HG02678 (cell line): ENCODE measurements around the gene THSD4.

Source experiments
- ATAC-seq: cut with Tn5 transposase; IDR thresholded peaks from one replicate; pipeline ENCODE4 v1.9.1; 2021; ENCODE audit warnings: mild to moderate bottlenecking, moderate library complexity; ENCODE audit not compliant: unreplicated experiment

THSD4 gene

GRCh38 chr15:71341811-71342550 is 226.7 kb downstream of the THSD4 start:
- no peak for ATAC-seq

DNA sequence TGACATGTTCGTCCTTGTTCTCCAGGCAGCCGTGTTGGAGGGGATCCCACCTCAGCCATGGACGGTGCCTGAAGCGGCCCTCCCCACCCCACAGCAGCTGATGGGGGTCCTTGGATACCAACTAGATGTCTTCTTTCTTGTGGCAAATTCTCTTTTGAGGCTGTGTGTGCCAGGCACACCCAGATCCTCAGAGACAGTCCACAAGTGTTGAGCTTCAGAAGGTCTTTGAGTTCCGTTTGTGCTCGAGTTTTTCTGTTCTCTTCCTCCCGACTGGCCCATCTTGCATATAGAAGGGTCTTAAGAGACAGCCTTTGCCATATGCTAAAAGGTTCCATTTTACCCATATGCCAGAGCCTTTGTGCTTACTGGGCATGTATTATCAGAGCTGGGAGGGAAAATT is 227.4 kb downstream of the THSD4 start:
- ATAC-seq = no peak

DNA sequence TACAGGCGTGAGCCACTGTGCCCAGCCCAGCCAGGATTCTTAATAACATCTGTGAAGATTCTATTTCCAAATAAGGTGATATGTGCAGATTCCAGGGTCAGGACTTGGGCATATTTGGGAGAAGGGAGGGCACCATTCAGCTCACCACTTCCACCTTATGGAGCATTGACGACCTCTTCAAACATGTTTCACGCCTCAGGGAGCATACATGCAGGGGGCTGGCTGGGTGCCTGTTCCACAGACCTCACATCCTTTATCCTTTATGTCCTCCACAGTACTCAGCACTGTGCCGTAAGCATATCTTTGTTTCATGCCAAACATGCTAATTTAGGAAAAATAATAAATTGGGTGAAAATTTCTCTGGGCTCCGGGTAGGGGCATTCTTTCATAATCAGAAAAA is 229.0 kb downstream of the THSD4 start:
- no peak for ATAC-seq

GRCh38 chr15:71345186-71345585 is 229.9 kb downstream of the THSD4 start:
- ATAC-seq = no peak

DNA sequence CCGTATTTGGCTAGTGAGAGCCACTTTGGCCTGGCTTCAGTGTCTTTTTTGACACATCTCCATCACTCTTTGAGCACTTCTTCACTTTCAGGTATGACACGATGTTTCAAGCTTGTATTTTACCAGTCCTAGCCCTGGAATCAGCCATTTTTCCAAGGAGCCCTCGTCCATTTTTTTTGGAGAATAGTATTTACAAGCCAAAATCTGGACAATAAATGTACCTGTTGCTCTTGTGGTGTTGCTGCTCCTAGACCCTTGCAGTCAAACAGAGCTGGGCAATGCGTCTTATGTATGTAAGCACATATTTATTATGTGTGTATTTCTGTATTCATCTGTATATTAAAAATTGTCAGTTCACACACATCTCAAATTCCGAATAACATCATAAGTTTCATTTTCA is 231.2 kb downstream of the THSD4 start:
- ATAC-seq = no peak

GRCh38 chr15:71348597-71348996 is 233.3 kb downstream of the THSD4 start:
- no peak for ATAC-seq

DNA sequence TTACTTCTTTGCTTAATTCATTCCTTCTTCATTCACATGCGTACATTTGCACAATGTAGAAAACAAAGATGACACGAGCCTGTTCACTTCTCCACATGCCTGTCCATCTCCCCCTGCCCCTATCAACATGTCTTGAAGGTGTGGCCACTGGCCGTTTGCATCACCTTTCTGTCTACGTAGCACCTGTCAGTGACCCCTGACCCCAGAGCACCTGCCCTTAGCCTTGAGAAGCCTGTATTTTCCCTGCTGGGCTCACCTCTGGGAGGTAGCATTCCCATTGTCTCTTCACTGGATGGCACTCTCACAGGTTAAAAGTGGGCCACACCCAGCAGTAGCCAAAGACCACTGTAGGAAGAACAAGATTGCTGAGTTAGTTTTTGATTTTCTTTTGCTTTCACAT is 234.1 kb downstream of the THSD4 start:
- ATAC-seq = no peak

- no peak for ATAC-seq
Measured at GRCh38 chr15:71349736-71350526, 234.7 kb downstream of the THSD4 start.

DNA sequence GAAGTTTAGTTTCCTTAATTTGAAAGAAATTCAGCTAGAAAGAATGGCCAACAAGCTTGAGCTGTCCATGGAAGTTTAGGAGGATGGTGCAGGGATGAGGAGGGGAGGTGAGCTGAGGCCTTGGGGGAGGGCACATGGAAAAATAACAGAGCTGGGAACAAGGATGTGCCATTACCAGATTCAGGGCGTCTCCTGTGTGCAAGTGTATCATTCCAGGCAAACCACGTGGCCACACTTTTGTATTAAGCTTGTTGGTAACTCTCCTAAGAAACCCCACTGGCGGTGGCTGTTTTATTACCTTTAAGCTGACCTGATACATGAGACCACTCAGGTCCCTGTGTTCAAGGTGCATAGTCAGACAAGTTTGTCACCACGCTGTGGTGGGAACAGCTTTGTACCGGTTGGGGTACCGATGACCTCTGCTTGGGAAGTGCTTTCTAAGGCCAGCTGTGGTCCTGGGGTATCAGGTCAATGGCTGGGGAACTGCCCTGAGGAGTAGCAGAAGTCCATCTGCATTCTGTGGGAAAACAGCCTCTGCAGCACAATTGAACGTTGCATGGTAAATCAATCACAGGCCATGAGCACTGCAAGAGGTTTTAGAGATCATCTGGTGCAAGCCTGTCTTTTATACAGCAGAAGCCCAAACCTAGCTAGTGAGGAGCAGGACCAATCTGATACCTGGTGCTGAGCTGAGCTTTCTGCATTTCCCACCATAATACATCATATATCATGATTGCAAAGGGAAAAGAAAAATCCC is 235.5 kb downstream of the THSD4 start:
- ATAC-seq = no peak

DNA sequence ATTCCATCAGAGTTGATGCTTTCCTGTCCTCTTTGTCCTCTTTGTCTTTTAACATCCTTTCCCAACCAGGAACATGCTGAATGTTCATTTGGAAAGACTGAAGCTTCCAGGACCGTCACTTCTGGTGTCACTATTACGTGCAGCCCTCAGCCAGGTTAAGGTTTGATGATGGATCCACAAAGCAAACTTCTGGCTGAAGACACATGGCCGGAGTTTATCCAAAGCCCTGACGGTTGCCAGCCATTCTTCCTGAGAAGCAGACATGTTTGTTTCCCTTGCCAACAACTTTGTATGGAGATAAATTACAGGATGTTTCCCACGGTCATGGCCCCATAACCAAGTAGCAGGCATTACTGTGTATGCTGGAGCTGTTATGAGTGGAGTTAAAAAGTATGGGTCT is 236.9 kb downstream of the THSD4 start:
- no peak for ATAC-seq

GRCh38 chr15:71352765-71353164 is 237.5 kb downstream of the THSD4 start:
- no peak for ATAC-seq

DNA sequence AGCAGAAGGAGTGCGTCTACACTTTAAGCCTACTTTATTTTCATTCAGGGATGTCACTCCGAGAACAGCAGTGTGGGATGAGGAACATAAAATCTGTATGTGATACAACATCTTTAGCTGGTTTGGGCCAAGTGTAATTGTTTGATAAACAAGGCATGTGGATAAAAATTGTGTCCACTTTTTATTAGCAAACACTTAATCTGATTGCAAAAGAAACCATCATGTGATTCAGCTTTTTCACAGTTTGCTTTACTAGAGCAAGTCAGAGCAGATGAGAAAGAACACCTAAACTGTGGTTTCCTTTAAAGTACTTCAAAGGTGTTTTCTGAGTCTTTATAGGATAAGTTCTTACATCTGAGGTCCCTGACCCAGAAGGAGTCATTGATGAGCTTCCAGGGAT is 237.9 kb downstream of the THSD4 start:
- ATAC-seq = no peak

DNA sequence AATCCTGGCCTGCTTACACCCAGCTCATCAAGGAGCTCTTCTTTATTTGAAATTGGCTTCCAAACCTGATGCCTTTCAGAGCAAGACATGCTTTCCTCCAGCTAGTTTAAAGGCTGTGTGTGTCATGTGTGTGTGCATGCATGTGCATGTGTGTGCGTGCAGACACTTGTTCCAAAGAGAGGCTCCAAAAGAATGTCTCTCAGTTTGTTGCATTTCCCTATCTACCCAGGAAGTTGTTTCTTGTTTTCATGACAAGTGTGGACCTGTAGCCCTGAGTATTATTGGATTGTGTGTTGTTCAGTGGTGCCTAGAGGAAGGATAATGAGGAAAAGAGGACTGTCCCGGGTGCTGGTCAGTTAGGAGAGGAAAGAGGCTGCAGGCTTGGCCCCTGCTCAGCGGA is 240.0 kb downstream of the THSD4 start:
- no peak for ATAC-seq

DNA sequence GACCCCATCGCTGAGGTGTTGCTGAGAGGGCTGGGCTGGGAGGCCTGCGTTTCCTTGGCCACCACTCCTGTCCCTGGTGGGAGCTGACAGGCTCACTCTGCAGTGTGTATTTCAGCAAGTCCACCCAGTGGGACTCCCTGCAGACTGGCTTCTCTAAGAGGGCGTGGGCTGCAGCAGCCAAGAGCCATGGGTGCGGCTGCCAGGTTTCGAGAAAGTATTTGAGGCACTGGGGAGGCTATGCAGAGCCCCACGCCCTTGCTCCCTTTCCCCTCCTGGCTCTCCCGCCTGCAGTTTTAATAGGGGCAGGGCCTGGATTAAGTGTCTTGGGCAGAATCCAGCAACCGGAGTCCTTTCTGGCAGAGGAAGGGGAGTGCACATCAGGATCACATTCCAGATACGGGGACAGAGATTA is 242.1 kb downstream of the THSD4 start:
- no peak for ATAC-seq

GRCh38 chr15:71357967-71358366 is 242.7 kb downstream of the THSD4 start:
- no peak for ATAC-seq

DNA sequence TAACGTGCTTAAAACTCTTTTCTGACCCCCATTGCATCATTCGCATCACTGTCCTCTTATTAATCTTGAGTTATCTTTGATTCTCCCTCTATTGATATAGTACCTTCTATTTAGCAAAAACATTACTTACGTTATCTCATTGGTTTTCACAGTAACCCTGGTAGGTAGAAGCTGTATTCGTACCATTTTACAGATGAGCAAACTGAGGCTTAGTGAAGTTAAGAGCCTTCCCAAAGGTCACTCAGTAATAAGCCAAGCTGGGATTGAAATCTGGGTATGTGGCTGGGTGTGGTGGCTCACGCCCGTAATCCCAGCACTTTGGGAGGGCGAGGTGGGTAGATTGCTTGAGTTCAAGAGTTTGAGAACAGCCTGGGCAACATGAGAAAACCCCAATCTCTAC is 244.0 kb downstream of the THSD4 start:
- no peak for ATAC-seq

- ATAC-seq = no peak
Measured at GRCh38 chr15:71362556-71362955, 247.3 kb downstream of the THSD4 start.

DNA sequence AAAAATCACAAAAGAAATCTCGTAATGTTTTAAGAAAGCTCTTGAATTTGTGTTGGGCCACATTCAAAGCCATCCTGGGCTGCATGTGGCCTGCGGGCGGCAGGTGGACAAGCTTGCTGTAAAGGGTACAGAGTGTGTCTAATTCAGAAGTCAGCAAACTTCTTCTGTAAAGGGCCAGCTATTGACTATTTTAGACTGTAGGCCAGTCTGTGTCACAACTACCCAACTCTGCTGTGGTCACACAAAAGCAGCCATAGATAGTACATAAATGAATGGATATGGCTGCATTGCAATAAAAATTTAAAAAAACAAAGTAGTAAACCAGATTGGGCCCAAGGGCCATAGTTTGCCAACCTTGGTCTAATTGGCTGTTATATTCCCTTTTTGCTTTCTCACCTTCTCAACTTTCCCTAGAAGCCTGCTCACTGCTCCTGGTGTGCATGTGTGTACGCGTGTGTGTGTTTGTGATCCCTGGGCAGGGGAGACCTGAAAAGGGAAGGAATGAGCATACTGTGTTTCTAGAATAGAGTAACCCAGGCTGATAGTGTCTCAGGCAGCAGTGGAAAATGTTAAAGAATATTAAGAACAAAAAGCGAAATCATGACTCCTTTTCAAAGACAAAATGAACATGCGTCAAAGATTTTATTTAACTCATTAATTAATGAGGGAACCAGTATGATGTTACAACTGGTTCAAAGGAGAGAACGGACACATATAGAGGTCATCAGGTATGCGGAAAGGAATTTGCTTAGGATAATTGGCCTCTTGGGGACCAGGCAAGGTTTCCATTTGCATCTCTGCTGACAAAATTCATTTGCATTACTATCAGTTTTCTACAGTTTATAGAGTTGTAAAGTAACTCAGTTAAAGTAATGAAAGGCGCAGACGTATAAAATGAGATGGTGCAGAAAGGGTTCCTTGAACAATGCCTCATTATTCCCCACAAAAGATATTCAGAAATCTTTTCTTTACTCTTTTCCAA is 248.0 kb downstream of the THSD4 start:
- ATAC-seq = no peak

- no peak for ATAC-seq
Measured at GRCh38 chr15:71364117-71364584, 248.9 kb downstream of the THSD4 start.

DNA sequence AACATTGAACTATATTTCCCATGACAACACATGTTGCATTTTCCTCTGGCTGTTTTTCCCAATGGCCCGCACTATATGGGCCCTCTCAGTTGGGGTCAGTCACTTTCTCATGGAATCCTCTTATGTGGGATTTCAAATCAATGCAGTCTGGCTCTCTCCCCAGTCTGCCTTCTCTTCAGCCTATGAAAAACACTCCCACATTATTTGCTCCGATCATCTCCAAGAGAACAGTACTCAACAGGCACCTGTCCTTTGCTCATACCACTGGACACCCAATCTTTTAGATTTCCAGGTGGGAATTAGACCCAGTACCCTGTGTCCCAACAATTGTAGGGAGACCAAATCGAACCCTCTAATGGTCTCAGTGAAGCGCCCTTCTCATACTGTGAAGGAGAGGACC is 251.3 kb downstream of the THSD4 start:
- no peak for ATAC-seq
